Measurements from ENCODE around the gene KPNA3.
A peak's percentile ranks its signal among the peaks of the same experiment; 100 is the strongest.
"Not testable (repeated sequence)": the region's sequence is repeated elsewhere in the genome, so short reads cannot be mapped to it uniquely, and the experiment has no call there.

The KPNA3 gene

DNA sequence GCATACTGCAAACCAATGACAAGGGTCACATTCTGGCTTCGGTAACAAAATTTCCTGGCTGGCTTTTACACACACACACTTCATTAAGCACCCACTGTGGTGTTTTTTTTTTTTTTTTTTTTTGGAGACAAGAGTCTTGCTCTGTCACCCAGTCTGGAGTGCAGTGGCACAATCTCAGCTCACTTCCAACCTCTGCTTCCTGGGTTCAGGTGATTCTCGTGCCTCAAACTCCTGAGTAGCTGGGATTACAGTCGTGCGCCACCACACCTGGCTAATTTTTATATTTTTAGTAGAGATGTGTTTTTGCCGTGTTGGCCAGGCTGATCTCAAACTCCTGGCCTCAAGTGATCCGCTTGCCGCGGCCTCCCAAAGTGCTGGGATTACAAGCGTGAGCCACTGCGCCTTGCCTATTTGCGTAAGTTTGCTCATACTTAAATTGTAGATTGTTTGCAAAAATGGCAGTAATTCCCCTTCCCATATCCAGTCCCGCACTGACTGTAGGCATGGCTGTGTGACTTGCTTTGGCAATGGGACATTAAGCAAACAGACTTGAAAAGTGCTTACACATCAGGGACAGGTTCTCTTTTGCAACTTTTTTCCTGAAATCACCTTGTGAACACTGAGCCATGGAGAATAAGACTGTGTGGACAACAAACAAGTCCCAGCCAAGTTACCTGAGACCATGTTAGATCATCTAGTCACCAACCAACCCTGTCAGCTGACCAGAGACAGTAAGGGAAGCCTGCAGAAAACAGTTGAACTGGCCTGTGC, 59.1 kb downstream of the KPNA3 start:
- TF ChIP-seq, protein P1, sequence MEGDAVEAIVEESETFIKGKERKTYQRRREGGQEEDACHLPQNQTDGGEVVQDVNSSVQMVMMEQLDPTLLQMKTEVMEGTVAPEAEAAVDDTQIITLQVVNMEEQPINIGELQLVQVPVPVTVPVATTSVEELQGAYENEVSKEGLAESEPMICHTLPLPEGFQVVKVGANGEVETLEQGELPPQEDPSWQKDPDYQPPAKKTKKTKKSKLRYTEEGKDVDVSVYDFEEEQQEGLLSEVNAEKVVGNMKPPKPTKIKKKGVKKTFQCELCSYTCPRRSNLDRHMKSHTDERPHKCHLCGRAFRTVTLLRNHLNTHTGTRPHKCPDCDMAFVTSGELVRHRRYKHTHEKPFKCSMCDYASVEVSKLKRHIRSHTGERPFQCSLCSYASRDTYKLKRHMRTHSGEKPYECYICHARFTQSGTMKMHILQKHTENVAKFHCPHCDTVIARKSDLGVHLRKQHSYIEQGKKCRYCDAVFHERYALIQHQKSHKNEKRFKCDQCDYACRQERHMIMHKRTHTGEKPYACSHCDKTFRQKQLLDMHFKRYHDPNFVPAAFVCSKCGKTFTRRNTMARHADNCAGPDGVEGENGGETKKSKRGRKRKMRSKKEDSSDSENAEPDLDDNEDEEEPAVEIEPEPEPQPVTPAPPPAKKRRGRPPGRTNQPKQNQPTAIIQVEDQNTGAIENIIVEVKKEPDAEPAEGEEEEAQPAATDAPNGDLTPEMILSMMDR (conservative IDR thresholded peaks at IDR 0.05; ENCODE audit: control insufficient read depth, insufficient read depth, low read depth, low read length), result no peak

DNA sequence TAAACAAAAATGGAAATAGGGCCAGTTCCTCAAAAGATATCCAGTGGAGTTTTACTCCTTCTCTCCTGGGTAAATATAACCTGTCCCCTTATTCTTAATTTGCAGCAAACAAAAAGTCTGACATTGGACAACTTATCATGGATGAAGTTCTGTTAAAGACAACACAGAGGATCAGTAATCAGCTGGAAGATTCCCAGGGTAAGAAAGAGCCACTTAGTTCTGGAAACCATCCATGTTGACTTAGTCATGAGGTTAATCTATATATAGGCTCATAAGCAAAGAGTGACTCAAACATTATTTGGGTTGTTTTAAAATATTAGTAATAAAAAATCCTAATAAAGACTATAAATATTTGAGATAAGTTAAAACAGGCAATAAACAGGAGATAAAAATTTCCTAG, 60.7 kb downstream of the KPNA3 start:
- DNase-seq (ENCODE audit: low read depth), result peak; percentile 87

More for the DNA sequence above, 59.1 kb downstream of the KPNA3 start:
- DNase-seq (ENCODE audit: low read depth), result no peak
- H3K4me3 ChIP-seq (ENCODE audit: control insufficient read depth, low read depth, low read length), result no peak overlapping the region

DNA sequence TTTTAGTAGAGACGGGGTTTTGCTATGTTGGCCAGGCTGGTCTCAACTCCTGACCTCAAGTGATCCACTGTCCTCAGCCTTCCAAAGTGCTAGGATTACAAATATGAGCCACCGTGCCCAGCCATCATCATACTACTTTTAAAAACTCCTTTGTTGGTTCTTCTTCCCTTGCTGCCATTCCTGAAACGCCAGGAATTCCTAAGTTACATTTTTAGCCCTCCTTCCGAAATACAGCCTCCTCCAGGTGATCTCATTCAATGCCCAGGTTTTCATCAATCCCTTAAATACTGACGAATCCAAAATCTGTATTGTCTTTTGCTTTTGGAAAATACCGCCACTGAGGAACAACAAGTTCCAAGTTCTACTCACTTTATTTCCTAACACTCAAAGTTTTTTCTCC, 75.9 kb downstream of the KPNA3 start:
- H3K4me3 ChIP-seq (ENCODE audit: control insufficient read depth, low read depth, low read length), result no peak overlapping the region
- TF ChIP-seq, protein P1 (conservative IDR thresholded peaks at IDR 0.05; ENCODE audit: control insufficient read depth, insufficient read depth, low read depth, low read length), result no peak
- no peak for DNase-seq (ENCODE audit: low read depth)

More for the DNA sequence above, 60.7 kb downstream of the KPNA3 start:
- H3K4me3 ChIP-seq (ENCODE audit: control insufficient read depth, low read depth, low read length), result no peak overlapping the region
- TF ChIP-seq, protein P1 (conservative IDR thresholded peaks at IDR 0.05; ENCODE audit: control insufficient read depth, insufficient read depth, low read depth, low read length), result no peak

DNA sequence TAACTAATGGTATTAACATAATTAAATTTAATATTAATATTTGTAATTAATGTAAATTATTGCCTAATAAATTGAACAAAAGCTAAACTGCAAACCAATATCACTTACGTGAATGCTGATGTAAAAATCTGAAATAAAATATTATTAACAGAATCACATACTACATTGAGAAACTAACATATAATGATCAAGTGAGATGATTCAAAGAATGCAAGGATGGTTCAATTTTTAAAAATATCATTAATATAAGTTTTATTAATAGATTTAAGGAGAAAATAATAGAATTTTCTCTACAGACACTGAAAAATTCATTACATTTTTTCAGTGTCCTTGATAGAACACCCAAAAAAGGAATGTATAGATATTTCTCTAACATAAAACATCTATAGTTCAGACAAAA, 77.7 kb downstream of the KPNA3 start:
- H3K4me3 ChIP-seq (ENCODE audit: control insufficient read depth, low read depth, low read length), result no peak overlapping the region
- DNase-seq (ENCODE audit: low read depth), result no peak
- TF ChIP-seq, protein P1 (conservative IDR thresholded peaks at IDR 0.05; ENCODE audit: control insufficient read depth, insufficient read depth, low read depth, low read length), result no peak

DNA sequence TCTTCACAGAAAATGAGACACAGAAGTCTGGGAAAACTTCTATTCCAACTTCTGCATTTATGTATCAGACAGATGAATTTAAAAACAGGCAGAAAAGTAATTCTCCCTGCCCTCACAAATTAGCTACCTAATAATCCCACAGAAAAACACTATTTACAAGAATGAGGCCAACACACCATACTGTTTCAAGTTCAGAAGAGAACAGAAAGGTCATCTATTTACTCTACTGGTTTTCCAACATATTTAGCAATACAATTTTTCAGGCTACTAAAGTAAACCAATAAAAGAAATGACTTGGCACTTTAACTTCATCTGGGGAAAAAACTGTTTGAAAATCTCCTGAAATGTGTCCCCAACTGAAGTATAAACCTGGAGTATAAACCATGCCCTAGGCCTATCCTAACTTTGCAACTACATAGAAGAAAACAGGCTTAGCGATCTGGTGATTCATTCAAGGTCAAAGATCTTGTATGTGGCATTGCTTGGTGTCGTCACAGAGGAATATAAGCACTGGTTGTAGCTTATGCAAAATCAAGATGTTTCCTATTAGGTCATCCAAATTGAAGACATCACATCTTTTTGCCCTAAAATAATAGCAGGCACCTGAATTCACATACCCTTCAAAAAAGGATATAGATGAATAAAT, 81.1 kb downstream of the KPNA3 start:
- peak; percentile 93 for DNase-seq (ENCODE audit: low read depth)
- no peak overlapping the region for H3K4me3 ChIP-seq (ENCODE audit: control insufficient read depth, low read depth, low read length)
- TF ChIP-seq, protein P1 (conservative IDR thresholded peaks at IDR 0.05; ENCODE audit: control insufficient read depth, insufficient read depth, low read depth, low read length), result no peak

DNA sequence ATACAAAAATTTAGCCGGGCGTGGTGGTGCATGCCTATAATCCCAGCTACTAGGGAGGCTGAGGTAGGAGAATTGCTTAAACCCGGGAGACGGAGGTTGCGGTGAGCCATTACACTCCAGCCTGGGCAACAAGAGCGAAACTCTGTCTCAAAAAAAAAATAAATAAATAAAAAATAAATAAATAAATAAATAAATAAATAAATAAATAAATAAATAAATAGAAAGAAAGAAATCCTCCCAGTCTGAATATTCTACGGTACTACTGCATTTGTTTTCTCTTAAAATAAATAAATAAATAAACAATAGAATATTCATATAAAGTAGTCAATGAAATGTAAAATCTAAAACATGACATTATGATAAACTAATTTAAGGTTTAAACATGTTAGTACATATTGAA, 88.2 kb downstream of the KPNA3 start:
- not testable (repeated sequence) for H3K4me3 ChIP-seq (ENCODE audit: control insufficient read depth, low read depth, low read length); DNase-seq (ENCODE audit: low read depth)

DNA sequence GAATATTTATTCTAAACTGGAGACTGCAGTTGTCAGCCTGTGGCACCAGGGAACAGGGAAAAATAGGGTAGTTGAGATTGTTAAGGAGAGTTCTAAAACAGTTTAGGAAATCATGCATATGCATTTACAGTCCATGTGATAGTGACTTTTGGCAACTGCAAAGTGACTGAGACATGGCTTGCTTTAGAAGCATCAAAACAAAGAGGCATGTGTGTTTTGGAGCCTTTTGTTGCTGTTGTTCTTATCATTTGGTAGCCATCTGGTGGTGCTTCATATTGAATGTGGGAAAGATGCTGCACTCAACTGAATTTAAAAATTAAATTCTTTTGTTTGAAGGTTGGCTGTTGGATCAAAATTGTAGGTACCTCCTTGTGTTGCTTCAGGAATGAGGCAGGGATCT, 91.0 kb downstream of the KPNA3 start:
- TF ChIP-seq, protein P1 (conservative IDR thresholded peaks at IDR 0.05; ENCODE audit: control insufficient read depth, insufficient read depth, low read depth, low read length), result no peak
- H3K4me3 ChIP-seq (ENCODE audit: control insufficient read depth, low read depth, low read length), result no peak overlapping the region
- no peak for DNase-seq (ENCODE audit: low read depth)
